ENCODE results near the gene GART. TPM values are rescaled to one million over a fixed set of nuclear protein-coding genes. Genes with fewer than 3 reads are reported as not detected.
"Not testable (repeated sequence)": the region's sequence is repeated elsewhere in the genome, so short reads cannot be mapped to it uniquely, and the experiment has no call there.

Gene GART
- 150 and 239 TPM in 2 replicates for total RNA-seq (2014; rRNA removed; shearing (Covaris generic))

DNA sequence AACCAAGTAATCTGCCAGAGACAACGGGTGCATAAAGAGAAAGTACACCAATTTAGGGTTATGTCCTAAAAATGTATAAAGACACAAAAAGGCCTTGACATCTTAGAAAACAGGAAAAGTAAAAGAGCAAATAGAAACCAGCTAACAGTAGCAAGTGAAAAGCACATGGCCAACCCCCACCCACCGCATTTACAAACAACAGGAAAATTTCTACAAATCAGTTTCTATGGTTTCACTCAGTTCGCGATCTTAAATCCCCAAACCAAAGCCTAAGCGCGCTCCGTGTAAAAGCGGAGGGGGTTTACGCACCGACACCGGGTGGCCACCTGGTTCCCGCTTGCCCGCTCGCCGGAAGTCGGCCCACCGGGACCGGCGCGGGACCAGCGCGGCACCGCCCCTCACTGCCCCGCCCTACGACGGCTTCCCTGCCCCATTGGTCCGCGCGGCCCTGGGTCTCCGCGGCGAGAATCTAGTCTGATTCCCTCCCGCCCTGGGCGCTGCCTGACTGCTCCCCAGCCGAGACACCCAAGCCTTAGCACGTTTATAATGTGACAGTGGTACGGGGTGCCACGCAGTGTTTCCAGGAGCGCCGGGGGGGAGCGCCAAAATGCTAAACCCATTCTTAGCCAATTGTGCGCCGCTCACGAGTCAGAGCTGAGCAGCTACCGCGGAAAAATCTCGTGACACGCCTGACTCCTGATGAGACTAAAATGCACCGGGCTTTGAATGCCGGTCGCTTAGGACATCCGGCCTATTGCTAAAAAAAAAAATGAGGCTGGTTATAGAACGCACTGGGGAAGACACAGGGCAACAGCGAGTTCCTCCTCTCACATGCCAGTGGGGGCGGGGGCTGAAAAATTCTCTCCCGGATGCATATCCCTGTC is at the start of gene GART:
GART (minus strand) TSS at position 362 of the 884 bp plus-strand sequence. CDS start 2,802 bp downstream, outside the sequence.
- DNase-seq (ENCODE audit: low read depth), result peak; percentile 96

DNA sequence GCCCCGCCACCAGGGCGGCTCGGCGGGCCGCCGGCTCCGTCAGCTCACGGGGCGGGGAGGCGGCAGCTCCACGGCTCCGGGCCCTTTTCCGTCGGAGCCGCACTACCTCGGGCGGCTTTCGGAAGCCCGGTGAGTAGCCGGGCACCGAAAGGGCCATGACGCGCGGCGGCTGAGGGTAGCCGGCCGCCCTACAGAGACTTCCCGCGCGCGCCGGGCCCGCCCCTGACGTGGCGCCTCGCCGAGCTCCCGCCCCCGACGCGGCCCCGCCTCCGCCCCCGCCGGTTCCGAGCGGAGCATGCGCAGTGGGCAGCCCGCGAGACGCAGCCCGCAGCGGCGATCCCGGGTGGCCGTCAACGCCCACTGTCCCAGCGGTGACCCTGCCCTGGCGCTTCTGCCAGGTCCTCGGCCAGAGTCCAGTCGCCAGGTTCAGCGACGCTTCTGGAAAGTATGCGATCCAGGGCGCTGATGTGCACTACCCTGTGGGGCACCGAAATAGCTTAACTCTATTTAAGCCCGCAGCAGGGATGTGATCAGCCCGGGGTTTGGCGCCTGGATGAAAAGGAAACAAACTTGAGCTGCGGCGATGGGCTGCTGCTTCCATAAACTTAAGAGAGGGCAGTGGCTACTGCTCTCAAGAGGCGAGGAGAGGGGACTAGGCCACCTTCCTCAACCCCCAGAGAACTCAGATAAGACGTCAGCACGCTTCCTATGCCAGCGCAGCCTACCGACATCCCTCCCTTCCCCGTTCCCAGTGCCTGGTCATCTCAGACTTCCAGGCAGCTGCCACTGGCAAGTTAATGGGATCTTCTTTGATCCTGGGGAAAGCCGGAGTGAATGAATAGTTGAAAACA is 46.8 kb upstream of the GART start, which contains the start of gene DONSON:
DONSON (minus strand) TSS at position 200 of the 851 bp plus-strand sequence; CDS start at position 157, 43 bp downstream.
- DNase-seq (ENCODE audit: low read depth), result peak; percentile 96

DNA sequence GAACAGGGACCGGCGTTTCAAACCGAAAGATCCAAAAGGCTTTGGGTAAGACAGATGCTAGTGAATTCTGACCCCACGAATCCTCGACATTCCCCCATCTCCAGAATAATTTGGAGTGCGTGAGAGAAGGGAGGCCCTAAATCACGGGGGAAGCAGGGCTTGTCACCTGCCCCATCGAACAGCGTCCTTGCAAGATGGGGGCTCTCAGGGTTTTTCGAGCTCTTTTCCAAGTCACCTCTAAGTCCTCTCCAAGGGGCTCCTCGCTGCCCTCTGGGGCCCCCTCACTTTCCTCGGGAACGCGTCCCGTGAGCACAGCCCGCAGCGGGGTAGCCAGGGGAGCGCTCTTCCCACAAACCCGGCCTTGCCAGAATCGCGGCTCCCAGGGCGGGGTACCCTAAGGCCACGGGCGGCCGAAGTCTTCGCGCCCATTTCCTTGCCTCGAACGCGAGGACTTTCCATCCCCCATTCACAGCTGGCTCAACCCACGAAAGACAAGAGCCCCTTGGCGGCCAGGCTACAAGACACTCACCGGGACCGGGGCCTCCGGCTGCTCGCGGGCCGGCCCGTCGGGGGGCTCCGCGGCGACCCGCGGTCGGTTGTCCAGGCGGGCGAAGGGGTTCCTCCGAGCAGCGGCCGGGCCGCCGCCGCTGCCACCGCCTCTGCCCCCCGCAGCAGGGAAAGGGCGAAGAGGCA is 46.0 kb upstream of the GART start:
- DNase-seq (ENCODE audit: low read depth), result peak; percentile 58

DNA sequence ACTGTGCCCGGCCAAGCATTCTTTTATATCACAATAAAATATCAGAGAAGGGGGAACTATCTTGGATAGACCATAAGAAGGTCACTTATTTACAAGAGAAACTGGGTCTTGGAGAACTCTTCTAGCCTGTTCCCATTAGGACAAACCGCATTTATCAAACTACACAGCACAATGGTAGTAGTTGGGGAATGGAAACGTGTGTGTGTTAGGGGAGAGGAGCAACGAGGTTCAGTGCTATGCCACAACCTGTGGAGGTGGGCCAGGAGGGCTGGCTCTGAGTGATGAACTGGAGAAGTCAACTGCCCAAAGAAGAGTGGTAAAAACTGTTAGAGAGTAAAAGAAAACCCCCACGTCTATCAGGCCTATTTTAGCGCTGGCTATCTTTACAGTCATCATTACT is 45.0 kb upstream of the GART start:
- DNase-seq (ENCODE audit: low read depth), result no peak

DNA sequence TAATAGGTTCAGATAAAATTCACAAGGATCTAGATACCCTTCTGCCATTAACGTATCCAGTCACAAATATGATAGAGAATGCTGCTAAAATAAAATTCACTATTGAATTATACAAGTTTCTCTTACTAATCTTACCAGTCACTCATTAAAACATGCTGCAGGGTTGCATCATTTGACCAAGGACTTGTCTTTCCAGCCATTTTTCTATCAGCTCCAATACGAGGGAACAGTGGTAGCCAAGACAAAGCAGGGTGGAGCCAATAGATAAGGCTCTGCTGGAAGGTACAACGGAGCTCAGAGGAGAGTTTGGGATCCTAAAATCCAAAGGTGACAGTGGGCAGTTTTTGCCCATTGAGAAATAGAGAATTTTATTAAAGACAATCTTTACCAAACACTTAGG is 42.5 kb upstream of the GART start:
- no peak for DNase-seq (ENCODE audit: low read depth)

DNA sequence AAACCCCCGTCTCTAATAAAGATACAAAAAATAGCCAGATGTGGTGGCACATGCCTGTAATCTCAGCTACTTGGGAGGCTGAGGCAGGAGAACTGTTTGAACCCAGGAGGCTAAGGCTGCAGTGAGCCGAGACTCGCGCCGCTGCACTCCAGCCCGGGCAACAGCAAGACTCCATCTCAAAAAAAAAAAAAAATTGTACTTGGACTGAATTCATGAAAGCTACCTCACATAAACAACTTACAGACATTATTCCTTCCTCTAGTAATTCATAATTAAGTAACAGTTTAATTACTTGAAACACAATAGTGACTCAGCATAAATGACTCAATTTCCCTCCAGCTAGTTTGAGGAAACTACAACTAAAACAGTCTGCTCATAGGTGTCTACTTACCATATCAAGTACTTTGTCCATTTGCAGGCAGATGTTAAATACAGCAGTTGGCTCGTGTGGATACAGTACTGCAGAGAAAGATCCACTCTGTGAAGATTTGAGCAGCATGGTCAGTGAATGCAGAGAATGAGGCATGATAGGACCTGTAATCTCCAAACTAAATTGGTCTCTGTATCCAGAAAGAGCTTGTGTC is 37.1 kb upstream of the GART start:
- DNase-seq (ENCODE audit: low read depth), result no peak

DNA sequence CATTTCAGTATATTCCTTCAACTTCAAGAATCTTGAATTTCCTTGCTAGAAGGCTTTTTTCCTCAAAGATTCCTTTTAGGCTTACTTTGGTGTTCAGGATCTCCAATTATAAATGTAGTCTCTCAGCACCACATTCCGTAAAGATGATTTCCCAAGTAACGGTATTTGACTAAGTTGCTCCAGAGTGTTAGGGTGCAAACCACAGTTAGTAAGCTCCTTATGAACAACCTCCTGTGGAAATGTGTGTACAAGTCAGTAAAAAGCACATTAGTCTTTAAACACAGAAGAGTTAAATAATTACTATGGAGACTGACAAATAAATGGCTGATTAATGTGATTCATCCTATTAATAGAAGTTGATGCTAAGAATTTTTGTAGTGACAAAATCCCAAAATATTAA is 36.3 kb upstream of the GART start:
- DNase-seq (ENCODE audit: low read depth), result no peak

DNA sequence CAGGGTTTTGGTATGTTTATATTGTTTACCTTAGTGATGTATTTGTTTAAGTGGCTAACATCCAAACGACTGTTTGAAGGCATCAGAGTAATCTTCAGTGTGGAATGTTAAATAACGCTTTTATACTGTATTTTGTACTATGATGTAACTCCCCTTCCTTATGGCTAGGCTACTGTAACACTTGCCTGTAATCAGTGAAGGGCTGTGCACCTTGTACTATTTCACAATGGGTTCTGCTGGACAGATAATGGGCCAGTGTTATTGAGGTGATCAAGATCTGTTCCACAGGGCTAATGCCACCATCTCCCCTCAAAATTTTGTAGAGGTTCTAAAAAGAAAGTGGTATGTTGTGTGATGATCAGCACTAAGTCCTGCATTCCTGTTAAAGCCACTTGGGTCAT is 34.8 kb upstream of the GART start:
- not testable (repeated sequence) for DNase-seq (ENCODE audit: low read depth)

DNA sequence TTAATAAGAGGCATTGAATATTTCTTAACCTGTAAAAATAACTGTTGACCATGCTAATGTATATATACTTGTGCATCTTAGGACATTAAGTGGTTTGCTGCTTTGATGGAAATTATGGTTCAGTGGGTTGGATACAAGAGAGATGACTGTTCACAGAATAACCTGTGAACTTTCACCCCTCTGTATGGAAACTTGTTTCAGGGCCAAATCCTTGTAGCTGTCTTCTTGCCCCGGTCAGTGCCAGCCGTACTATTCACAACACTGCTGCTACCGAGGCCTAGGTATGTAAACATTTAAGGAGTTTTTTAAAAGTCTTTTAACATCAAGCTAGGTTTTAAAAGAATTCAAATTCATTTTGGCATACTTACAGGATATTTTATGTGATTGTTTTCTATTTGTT is 30.4 kb upstream of the GART start:
- DNase-seq (ENCODE audit: low read depth), result no peak

DNA sequence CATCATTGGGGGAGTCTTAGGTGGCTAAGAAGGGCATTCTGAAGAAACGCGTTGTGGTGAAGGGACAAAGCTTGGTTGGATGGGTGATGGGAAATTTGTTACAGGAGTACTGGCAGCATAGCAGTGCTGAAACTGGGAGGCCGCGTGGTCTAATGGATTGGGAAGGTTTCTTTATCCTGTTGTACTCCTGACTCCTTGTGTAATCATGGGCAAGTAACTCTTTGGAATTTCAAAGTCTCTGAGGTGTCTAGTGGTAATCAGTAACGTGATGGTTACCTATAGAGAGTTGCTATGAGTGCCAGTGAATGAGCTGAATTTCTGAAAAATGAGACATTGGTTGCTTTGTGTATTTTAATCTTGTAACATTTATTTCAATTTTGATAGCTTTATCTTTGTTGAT is 28.1 kb upstream of the GART start:
- no peak for DNase-seq (ENCODE audit: low read depth)

DNA sequence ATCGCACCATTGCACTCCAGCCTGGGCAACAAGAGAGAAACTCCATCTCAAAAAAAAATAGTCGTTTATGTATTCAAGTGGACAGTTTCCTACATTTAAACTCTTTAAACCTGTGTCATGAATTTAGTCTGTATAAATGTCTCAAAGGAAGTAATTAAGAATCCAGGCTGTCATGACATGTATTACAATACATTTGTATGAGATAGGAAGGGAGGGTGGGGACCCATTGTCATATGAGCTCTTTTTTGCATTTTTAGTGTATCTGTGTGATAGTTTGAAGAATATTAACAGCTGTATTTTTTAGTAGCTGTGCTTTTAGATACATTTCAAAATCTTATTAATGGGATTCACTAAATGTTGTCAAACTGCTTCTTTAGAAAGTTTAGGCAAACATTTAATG is 26.5 kb upstream of the GART start:
- no peak for DNase-seq (ENCODE audit: low read depth)

DNA sequence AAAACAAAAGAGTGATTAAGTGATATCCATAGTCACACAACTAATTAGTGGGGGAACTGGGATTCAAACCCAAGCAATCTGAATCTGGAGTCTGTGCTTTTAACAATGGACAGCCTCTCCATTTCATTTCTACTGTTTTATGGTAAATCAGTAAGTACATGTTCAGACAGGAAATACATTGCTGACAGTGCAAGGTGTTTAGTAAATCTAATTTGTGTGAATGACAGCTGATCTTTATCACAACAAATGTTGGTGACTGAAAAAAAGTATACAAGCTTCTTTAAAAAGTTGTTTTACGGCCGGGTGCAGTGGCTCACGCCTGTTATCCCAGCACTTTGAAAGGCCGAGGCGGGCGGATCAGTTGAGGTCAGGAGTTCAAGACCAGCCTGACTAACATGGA is 26.0 kb upstream of the GART start:
- DNase-seq (ENCODE audit: low read depth), result no peak

DNA sequence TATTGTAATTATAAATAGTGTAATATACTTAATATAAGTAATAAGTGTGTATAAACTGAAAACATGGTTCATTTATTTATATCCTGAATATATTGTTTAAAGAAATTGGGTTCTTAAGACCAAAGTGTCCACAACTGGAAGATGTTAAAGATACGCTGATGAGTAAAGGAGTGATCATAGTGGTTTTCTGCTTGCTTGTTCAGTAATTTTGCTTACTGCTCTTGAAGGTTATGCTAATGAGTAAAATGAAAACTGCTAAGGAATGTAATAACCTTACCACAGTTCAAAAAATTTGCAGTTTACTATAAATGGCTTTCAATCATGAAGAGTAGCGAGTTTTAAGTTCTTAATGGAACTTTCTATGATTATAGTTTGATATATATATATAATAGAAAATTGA is 24.6 kb upstream of the GART start:
- no peak for DNase-seq (ENCODE audit: low read depth)

DNA sequence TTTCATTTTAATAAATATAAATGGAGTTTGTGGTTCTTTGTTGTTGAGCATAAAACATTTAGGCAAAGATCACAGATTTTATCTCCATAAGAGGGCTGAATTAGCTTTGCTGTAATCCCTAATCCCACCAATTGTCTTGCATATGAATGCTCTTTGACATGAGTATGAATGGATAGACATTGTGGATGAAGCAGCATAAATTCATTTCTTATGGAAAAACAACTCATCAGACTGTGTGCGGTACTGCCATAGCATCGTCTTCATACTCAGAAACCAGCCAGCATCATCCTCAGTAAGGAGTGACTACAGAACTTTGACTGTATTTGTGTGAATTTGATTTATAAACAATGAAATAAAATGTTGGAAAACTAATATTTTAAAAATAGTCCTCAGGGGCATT is 20.5 kb upstream of the GART start:
- no peak for DNase-seq (ENCODE audit: low read depth)

DNA sequence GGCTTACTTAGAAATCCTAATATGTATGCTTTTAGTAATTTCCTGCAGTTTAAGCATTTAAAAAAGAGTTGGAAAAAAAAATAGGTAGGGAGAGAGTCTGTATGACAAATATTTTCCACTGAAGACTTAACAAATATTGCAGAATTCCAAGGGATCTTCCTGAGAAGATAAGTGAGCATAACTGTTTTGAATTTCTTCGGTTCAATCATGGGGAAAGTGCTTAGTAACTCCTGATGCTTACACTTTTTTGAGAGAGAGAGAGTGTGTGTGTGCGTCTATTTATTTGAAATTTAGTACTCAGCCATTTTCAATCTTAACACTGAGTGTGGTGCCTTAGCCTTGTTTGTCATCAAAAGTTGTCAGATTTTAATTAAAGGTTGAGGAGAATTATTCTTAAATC is 19.5 kb upstream of the GART start:
- DNase-seq (ENCODE audit: low read depth), result no peak

DNA sequence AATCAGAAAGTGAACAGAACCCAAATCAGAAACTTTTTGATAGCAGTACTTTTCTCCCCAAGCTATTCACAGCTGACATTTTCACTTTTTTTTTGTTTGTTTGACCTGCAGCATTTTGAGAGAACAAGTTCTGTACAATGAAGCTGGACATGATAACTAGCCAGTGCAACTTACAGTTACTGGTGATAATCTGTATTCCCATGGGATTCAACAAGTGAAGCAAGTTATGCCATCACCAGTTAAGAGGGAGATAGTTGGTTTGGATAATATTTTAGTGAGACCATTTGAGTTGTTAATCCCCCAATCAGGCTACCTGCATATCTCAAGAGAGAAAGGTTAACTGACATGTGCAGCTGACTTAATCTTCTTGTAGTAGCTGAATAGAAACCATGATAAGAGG is 19.0 kb upstream of the GART start:
- no peak for DNase-seq (ENCODE audit: low read depth)

DNA sequence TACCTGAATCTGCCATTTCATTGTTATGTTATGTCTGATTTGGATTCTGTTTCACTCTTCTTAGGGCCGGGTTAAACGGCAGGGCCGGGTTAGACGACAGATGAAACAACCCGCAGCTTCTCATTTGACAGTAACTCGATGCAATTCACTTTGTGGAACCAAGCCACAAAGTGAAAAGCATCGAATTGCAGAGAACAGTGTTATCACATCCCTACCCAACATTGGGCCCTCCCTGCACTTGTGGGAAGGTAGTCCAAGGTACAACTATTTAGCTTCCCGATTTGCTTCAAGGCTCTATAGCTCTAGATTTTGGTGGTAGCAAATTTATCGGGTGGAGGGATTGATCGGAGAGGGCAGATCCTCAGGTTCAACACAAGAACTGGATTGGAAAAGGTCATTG is 17.9 kb upstream of the GART start:
- DNase-seq (ENCODE audit: low read depth), result no peak

DNA sequence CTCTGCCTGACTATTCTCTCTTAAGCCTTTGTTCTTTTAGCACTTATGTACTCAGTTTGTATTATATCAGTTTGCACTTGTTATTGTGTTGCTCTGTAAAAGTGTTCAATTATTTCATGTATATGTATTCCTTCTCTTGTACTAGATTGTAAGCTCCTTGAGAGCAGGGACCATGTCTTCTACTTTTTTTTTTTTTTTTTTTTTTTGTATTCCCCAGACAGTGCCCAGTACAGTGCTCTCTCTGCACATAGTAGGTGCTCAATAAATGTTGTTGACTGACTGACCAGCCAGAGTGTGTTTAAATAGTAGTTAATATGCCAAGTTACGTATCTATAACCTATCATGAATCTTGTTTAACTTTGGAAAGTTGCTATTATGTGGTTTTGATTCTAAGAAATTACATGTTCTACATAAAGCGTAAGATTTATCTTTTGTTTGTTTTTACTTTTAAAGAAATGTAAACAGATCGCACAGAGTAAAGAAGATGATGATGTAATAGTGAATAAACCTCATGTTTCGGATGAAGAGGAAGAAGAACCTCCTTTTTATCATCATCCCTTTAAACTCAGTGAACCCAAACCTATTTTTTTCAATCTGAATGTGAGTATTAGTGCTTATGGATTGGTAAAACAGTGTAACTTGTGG is 17.0 kb upstream of the GART start:
- no peak for DNase-seq (ENCODE audit: low read depth)

DNA sequence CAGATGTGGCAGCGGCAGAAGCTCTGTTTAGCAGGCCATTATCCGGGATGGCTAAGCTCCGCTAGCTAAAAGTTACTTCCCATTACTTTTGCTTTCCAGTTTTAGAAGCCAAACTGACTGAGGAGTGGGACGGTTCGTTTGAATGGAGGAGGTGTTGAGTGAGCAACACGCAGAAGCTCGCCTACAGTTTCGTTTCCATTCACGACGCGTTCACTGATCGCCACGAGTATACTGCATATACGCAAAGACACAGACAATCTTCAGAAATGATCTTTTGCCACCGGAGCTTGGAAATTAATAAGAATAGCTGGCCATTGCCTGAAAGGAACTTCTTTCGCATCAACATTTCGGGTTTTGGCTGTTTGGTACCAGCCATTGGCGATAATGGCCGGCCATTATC is 15.5 kb upstream of the GART start:
- DNase-seq (ENCODE audit: low read depth), result no peak

DNA sequence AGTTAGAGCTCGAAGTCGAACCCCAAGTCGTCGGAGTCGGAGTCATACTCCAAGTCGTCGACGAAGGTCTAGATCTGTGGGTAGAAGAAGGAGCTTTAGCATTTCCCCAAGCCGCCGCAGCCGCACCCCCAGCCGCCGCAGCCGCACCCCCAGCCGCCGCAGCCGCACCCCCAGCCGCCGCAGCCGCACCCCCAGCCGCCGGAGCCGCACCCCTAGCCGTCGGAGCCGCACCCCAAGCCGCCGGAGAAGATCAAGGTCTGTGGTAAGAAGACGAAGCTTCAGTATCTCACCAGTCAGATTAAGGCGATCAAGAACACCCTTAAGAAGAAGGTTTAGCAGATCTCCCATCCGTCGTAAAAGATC is 13.0 kb upstream of the GART start:
- no peak for DNase-seq (ENCODE audit: low read depth)

DNA sequence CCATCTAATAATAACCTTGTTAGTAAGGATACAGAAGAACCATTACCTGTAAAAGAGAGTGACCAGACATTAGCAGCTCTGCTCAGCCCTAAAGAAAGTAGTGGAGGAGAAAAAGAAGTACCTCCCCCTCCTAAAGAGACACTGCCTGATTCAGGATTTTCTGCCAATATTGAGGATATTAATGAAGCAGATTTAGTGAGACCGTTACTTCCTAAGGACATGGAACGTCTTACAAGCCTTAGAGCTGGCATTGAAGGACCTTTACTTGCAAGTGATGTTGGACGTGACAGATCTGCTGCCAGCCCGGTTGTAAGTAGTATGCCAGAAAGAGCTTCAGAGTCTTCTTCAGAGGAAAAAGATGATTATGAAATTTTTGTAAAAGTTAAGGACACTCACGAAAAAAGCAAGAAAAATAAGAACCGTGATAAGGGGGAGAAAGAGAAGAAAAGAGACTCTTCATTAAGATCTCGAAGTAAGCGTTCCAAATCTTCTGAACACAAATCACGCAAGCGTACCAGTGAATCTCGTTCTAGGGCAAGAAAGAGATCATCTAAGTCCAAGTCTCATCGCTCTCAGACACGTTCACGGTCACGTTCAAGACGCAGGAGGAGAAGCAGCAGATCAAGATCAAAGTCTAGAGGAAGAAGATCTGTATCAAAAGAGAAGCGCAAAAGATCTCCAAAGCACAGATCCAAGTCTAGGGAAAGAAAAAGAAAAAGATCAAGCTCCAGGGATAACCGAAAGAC is 12.5 kb upstream of the GART start:
- no peak for DNase-seq (ENCODE audit: low read depth)
